Stimulated activated CD8-positive, alpha-beta memory T cell treated with anti-CD3 and anti-CD28 coated beads, Interleukin-4, amount 100 ng/mL, for 24 hours (primary cell): Measurements from ENCODE around the gene BAHD1.
A peak's percentile ranks its signal among the peaks of the same experiment; 100 is the strongest.

Experiments
- DNase-seq: peaks from one replicate; pipeline ENCODE4 v3.0.0-alpha.2; 2020; ENCODE audit warnings: low read depth

BAHD1 gene

GRCh38 chr15:40440743-40441564, at the start of gene BAHD1:
Gene BAHD1 (plus strand): TSS chr15:40440953. CDS start chr15:40458465, 17,512 bp downstream.
- DNase-seq = peak; percentile 97

DNA sequence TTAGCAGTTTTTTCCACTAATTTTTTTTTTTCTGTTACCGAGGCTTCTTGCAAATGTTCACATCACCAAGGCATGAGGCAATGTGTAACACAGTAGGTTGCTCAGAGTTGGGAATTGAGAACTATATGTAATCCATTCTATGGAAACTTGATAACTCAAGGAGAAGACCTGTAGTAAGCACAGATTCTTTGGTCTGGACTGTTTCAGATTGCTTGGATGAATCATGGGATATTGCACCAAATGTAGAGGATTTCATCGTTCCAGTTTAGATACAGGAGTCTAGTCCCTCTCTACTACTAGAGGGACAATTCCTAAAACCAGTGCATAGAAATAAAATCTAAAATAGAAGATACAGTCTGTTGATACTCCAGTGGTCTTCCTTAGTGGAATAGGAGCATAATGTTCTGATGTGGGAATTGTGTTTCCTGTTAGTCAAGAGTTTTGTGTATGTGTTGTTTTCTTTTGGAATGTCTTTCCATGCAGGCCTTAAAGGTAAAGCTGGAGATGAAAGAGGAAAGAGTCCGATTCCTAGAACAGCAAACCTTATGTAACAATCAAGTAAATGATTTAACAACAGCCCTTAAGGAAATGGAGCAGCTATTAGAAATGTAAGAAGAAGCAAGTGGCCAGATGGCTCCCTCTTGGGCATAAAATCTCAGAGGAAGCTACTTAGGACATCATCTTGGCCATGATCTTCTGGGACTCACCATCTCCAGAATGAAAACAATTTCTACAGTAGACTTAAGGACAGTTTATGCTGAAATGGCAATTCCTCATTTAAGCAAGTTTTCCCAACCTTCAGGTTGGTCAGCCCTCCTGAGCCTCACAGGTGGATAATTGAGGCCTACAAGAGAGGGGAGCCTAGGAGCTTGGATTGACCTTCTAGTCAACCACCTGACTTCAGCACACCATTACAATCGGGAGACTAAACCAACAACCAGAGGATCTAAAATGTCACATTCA, 47.5 kb upstream of the BAHD1 start:
- no peak for DNase-seq

DNA sequence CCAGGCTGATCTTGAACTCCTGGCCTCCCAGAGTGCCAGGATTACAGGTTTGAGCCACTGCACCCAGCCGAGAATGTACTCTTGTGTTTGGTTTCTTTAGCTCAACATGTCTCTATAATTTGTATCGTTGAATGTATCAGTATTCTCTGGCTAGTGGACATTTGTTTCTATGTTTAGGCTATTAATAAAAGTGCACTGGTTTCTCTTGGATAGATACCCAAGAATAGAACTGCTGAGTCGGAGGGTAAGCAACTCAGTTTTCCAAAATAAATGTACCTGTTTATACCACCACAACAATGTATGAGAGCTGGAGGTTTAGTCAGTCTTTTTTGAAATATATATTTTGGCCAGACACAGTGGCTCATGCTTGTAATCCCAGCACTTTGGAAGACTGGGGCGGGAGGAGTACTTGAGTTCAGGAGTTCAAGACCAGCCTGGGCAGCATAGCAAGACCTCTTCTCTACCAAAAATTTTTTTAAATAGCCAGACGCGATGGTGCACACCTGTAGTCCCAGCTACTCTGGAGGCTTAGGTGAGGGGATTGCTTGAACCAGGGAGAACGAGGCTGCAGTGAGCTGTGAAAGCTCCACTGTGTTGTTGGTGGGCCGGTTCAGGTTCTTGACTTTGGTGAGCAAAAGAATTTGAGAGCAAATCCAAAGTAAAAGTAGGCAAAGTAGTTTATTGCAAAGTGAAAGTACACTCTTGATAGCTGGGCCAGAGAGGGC, 42.9 kb upstream of the BAHD1 start:
- no peak for DNase-seq

DNA sequence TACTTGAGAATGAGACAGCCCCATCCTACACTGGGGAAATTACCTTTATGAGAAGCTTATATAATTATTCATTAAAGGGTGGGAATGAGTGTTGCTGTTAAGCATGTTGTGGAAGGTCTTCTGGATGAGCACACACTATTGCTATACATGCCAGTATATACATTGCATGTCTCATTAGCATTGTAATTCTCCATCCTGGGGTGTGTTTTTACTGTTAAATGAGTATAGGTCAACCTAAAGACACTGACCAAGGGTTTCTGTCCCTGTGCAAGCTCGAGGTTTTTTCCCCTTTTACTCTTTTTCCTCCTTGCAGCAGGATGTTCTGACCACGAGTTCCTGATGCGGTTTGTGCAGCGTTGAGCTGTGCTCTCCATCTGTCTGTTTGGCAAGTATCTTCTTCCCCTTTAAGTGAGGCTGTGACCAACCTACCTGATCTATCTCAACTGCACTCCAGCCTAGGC, 42.3 kb upstream of the BAHD1 start:
- DNase-seq = no peak

GRCh38 chr15:40399370-40399769, 41.4 kb upstream of the BAHD1 start:
- no peak for DNase-seq

- peak; percentile 92 for DNase-seq
These were observed 35.0 kb upstream of the BAHD1 start, which contains the start of gene IVD for GRCh38 chr15:40405501-40406381. Gene IVD (plus strand): TSS chr15:40405795. CDS start chr15:40405828, 33 bp downstream.

DNA sequence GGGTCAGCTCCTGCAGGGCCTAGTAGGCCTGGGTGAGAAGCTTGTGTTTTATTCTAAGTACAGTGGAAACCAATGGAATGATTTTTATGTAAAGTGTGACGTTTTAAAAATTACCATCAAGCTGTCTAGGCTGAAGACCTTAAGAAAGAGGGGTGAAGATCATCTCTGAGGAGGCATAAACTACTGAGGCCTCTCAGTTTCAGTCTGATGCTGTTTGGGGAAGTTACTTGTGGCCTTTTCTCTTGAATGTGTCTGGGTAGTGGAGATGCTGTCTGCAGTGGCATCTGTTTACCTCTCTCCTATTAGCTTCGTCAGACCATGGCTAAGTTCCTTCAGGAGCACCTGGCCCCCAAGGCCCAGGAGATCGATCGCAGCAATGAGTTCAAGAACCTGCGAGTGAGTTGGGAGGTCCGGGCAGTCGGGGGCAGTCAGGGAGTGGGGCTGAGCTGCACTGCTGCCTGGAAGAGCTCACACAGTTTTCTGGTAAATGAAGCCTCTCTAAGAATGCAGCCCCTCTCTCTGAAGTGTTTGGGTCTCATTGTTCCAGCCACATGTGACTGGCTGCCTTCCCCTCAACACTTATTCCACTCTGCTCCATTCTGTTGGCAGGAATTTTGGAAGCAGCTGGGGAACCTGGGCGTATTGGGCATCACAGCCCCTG, 33.3 kb upstream of the BAHD1 start:
- DNase-seq = no peak

GRCh38 chr15:40409366-40409765, 31.4 kb upstream of the BAHD1 start:
- DNase-seq = no peak

- no peak for DNase-seq
These were observed 30.3 kb upstream of the BAHD1 start for GRCh38 chr15:40410476-40410875.

DNA sequence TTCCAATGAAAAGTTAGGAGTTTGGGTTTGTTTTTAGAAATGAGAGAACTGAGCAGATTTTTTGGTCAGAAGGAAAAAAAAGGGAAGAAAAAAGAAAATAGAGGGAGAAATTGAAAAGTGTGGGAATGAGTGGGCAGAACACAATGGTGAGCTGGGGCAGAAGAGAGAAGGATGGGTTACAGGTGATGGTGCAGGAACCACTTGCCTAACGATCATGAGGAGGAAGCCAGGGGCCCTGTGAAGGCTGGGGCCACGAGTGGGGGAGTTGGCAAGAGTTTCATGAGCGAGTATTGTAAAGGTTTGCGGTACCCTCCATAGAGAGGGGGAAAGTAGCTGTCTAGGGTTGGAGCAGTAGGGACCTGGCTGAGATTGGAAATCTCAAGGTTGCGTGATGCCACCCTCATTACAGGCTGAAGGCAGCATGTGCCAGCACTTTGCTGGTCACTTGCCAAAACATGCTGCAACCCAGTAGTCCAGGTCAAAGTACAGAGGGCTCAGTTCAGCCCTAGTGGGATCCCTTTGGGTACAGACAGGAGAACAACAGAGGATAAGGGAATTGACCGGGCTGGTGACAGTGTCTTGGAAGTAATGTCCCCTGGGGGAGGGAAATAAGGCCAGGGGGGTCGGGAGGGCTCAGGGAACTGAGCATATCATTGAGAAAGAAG, 28.5 kb upstream of the BAHD1 start:
- no peak for DNase-seq

DNA sequence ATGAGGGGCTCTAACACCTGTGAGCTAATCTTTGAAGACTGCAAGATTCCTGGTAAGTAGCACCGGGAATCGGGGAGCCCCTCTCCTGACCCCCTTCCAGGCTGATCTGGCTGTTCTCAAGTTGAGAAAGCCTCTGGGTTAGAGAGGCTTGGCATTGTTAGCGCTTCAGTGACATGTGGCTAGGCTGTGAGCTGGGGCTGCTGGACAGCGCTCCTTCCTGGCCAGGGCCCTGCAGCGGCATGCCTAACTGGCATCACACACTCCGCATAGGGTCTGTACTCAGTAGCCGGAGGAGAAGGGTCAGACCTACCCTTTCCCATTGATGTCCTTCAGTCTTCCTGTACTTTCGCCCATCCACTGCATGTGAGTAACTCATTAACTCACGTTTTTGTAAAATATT, 27.7 kb upstream of the BAHD1 start:
- DNase-seq = no peak

- DNase-seq = no peak
These were observed 25.9 kb upstream of the BAHD1 start for GRCh38 chr15:40414816-40415215.

DNA sequence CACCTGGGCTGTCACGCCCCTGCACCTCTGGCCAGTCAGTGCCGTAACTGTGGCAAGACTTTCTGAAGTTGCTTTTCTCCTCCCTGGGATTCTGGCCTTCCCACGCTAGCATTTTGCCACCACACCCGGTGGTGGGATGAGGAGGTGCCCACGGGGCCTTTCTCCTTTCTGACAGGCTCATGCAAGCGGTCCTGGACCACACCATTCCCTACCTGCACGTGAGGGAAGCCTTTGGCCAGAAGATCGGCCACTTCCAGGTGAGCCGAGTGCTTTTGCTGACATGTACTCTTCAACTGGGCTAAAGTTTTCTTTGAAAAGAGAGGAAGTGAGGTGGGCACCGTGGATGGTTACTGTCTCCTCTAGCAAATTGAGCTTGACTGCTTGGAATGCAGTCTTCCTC, 25.5 kb upstream of the BAHD1 start:
- DNase-seq = no peak

DNA sequence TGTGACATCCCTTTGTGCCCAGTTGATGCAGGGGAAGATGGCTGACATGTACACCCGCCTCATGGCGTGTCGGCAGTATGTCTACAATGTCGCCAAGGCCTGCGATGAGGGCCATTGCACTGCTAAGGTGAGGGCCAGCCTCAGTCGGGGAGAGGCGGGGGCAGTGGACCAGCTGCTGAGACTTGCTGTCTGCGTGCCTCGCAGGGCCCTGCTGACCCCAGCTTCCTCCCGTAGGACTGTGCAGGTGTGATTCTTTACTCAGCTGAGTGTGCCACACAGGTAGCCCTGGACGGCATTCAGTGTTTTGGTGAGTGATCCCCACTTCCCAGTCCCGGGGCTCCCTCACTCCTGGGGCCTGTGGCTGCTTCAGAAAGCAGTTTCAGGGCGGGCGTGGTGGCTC, 24.7 kb upstream of the BAHD1 start:
- DNase-seq = no peak

GRCh38 chr15:40418126-40418525, 22.6 kb upstream of the BAHD1 start:
- no peak for DNase-seq

DNA sequence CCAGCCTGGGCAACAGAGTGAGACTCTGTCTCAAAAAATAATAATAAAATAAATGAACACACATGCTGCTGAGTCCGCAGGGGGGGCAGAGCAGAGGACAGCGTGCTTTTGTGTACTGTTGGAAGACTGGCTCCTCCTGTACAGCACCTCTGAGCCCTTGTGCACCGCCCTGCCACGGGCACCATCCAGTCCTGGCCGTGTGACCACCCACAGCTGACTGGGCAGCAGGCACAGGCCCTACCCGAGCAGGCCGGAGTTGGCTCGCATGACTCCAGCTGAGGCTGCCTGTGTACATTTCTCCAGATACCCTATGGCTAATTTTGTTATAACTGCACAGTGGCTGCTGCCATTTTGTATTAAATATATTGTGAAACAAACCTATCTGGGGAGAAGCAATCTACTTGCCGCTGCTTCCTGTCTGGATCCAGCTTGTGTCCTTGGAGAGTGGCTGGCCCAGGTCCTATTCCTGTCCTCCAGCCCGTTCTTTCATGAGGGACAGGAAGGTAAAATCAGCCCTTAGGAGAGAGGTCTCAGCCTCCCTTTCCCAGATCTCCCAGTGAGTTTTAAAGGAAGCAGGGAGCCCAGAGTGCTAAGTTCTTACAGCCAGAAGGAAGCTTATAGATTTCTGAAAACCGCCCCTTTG, 20.6 kb upstream of the BAHD1 start:
- DNase-seq = no peak

DNA sequence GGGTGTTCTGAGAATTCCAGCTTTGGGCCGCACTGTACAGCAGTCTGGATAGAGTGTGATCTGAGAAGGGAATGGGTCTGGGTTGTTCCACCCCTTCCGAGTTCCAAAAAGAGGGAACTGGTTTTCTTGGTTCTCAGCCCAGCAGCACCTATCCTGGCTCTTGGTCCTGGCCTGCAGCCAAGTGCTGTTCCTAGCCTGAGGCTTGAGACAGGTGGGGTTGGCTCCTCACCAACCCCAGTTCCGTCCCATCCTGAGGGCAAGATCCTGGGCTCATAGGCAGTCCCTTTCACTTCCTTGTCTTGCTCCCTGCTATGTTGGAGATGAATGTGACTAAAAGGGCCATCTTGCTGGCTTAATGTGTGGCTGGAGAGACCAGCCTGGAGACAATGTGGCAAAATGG, 20.0 kb upstream of the BAHD1 start:
- no peak for DNase-seq

DNA sequence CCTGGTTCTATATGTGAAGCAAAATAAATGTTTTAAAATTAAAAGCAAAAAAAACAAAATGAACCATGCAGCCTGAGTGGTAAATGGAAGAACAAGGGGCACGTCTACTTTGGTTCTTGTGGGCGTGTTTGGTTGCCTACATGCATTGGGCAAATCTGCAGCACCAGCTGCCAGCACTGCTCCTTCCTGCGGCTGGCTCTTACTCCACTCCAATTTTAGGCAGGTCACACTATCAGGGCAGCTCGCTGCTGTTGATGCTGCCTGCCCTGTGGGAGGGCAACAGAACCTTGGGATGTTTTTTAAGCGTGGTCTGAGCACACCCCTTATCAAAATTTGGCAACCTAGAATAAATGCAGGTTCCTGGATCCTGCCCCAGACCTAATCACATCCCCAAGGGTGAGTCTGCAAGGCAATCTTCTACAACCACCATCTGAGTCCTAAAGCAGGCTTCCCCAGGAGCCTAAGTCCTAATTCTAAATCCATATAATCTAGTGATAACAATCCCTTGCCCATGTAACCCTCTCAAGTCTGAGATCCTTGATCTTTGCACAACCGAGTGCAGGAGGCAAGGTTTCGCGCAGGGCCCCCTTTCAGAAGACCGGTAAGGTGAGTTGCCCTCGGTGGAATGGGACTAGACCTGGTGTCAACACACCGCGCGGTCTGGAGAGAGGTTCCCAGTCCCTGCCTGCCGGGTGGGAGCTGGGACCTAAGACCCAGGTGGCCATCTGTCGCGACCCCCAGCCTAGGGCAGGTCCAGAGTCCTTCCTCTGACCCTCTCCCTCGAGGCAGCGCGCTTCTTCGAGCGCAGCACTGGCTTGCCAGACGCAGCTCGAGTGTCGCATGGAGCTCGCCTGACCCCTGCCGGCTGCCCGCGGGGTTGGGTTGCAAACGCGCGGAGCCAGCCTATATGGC, 19.3 kb upstream of the BAHD1 start:
- peak; percentile 78 for DNase-seq
